HPDE6-E6E7 (cell line): ENCODE data around the gene FBXW4.
"Not testable (repeated sequence)": the region's sequence is repeated elsewhere in the genome, so short reads cannot be mapped to it uniquely, and the experiment has no call there.

Experiments used
- DNase-seq: peaks from one replicate; pipeline ENCODE4 v3.0.0; 2011; ENCODE audit warnings: missing footprints; ENCODE audit errors: extremely low spot score

The FBXW4 gene

GRCh38 chr10:101617102-101617823, 77.7 kb downstream of the FBXW4 start:
- DNase-seq, result no peak

- no peak for DNase-seq
These were observed 78.4 kb downstream of the FBXW4 start for GRCh38 chr10:101616415-101617101.

GRCh38 chr10:101615525-101616116, 79.3 kb downstream of the FBXW4 start:
- DNase-seq, result no peak

GRCh38 chr10:101614663-101615524, 80.1 kb downstream of the FBXW4 start:
- DNase-seq, result no peak

- no peak for DNase-seq
These were observed 81.3 kb downstream of the FBXW4 start for GRCh38 chr10:101613646-101614045.

GRCh38 chr10:101612872-101613271, 82.1 kb downstream of the FBXW4 start:
- DNase-seq, result no peak

GRCh38 chr10:101612086-101612485, 82.9 kb downstream of the FBXW4 start:
- no peak for DNase-seq

- no peak for DNase-seq
These were observed 83.7 kb downstream of the FBXW4 start for GRCh38 chr10:101611096-101611905.

GRCh38 chr10:101609481-101609880, 85.5 kb downstream of the FBXW4 start:
- no peak for DNase-seq

- DNase-seq, result no peak
These were observed 87.8 kb downstream of the FBXW4 start for GRCh38 chr10:101607124-101607523.

GRCh38 chr10:101602761-101603398, 92.1 kb downstream of the FBXW4 start:
- DNase-seq, result peak; percentile 71

- no peak for DNase-seq
These were observed 93.4 kb downstream of the FBXW4 start for GRCh38 chr10:101601541-101601940.

- no peak for DNase-seq
These were observed 97.7 kb downstream of the FBXW4 start for GRCh38 chr10:101597091-101597900.

GRCh38 chr10:101595591-101596433, 99.2 kb downstream of the FBXW4 start:
- DNase-seq, result no peak

GRCh38 chr10:101593331-101593730, 101.6 kb downstream of the FBXW4 start:
- DNase-seq, result not testable (repeated sequence)

GRCh38 chr10:101588879-101589278, 106.1 kb downstream of the FBXW4 start:
- DNase-seq, result peak; percentile 60

GRCh38 chr10:101587725-101588653, 107.0 kb downstream of the FBXW4 start, which contains the start of the genes DPCD and POLL:
TSS of gene DPCD (plus strand) at chr10:101588321. CDS start at chr10:101588337, 16 bp downstream.
TSS of gene POLL (minus strand) at chr10:101588257. CDS start at chr10:101587360, 897 bp downstream.
- peak; percentile 91 for DNase-seq
